K562 (cell line): ENCODE data around the gene RNFT1. TPM values are rescaled to one million over a fixed set of nuclear protein-coding genes. Genes with fewer than 3 reads are reported as not detected.

Experiments used
- ATAC-seq: fragments of 200-7000 bp; cut with Tn5 transposase; 3 replicates; pipeline ENCODE4 v1.9.1; 2020; ENCODE audit warnings: moderate library complexity
- BruUV-seq: library from RNA; stranded (reverse); fragments of 400-500 nt; replicated peaks from 2 replicates; lab custom pipeline; 2021; lab: Mats Ljungman, UMichigan
- CTCF ChIA-PET: fragments of 300-600 bp; formaldehyde crosslinking; extraction: SDS; loops from one replicate; lab custom pipeline; 2021; ENCODE audit warnings: low intra/inter-chr PET ratio; lab: Yijun Ruan, JAX
- POLR2A ChIA-PET: fragments of 300-600, 350-650 bp; sonication (Branson Sonifier 250); formaldehyde crosslinking; extraction: SDS; loops from one replicate; lab custom pipeline; 2021; ENCODE audit warnings: antibody characterized with exemption, inconsistent platforms; lab: Yijun Ruan, JAX
- DNase-seq, 4 experiments: peaks; one replicate each; pipeline versions ENCODE4 v3.0.0 to v3.0.0-alpha.2; 2011 to 2018; ENCODE audit warnings: low spot score in 3 of 4, mixed read lengths in 3 of 4; ENCODE audit errors: extremely low read depth in 1 of 4
- FAIRE-seq: peaks from 2 replicates; lab custom pipeline; 2011; peaks lifted over from hg19 to GRCh38; lab: Jason Lieb, UNC
- H2AFZ ChIP-seq: 2 replicates; pipeline ENCODE4 v1.6.0; 2011; ENCODE audit warnings: low read depth, low read length, control low read depth, inconsistent platforms
- H3K27ac ChIP-seq: fragments of 200-600 bp; 3 replicates; pipeline ENCODE4 v1.8.0; 2011; ENCODE audit warnings: low read depth, mild to moderate bottlenecking, control low read depth, inconsistent platforms, low read length, moderate library complexity, mixed read lengths; ENCODE audit errors: extremely low read depth
- H3K27me3 ChIP-seq, 2 experiments: fragments of 300-600 bp in 1 of 2; 2 replicates in 1 of 2; 3 replicates in 1 of 2; pipeline versions ENCODE4 v1.6.0 to v1.8.0; 2011; ENCODE audit warnings: inconsistent platforms in 2 of 2, low read length in 2 of 2, mild to moderate bottlenecking in 1 of 2, mixed read lengths in 1 of 2, moderate library complexity in 1 of 2; ENCODE audit not compliant: control insufficient read depth in 2 of 2, insufficient read depth in 2 of 2
- H3K36me3 ChIP-seq: fragments of 300-600 bp; 3 replicates; pipeline ENCODE4 v1.8.0; 2011; ENCODE audit warnings: mild to moderate bottlenecking, low read length, inconsistent platforms; ENCODE audit not compliant: control insufficient read depth, insufficient read depth
- H3K4me1 ChIP-seq, 2 experiments: fragments of 200-600 bp in 1 of 2; replicated peaks in 1 of 2; 2 replicates in 1 of 2; 3 replicates in 1 of 2; pipeline versions ENCODE4 v1.5.1 to v1.8.0; 2011; ENCODE audit warnings: inconsistent platforms in 2 of 2, low read length in 2 of 2, mild to moderate bottlenecking in 1 of 2, mixed read lengths in 1 of 2, moderate library complexity in 1 of 2; ENCODE audit not compliant: control insufficient read depth in 2 of 2, insufficient read depth in 2 of 2
- H3K4me2 ChIP-seq: 2 replicates; pipeline ENCODE4 v1.6.1; 2011; ENCODE audit warnings: low read length, control low read depth, inconsistent platforms, mixed read lengths; ENCODE audit not compliant: insufficient read depth
- H3K4me3 ChIP-seq: fragments of 200-600 bp; sonication (generic), shearing (Covaris generic); 2 replicates; pipeline ENCODE4 v1.5.1; 2016; ENCODE audit warnings: control low read depth, inconsistent platforms
- H3K79me2 ChIP-seq: fragments of 200-600 bp; 3 replicates; pipeline ENCODE4 v1.8.0; 2011; ENCODE audit warnings: low read length, inconsistent platforms; ENCODE audit not compliant: control insufficient read depth, insufficient read depth
- H3K9ac ChIP-seq, 2 experiments: 2 replicates each; pipeline versions ENCODE4 v1.6.0 to v1.6.1; 2011; ENCODE audit warnings: low read depth in 2 of 2, low read length in 2 of 2, control low read depth in 1 of 2, inconsistent platforms in 1 of 2, mild to moderate bottlenecking in 1 of 2, mixed read lengths in 1 of 2; ENCODE audit not compliant: insufficient read depth in 1 of 2
- H3K9me1 ChIP-seq: one replicate; pipeline ENCODE4 v1.6.0; 2011; ENCODE audit warnings: inconsistent platforms, mild to moderate bottlenecking, low read length, moderate library complexity; ENCODE audit not compliant: control insufficient read depth, insufficient read depth
- H3K9me3 ChIP-seq: replicated peaks from 2 replicates; pipeline ENCODE4 v1.5.1; 2011; ENCODE audit warnings: low read depth, low read length, inconsistent platforms; ENCODE audit not compliant: control insufficient read depth, insufficient read depth
- H4K20me1 ChIP-seq: replicated peaks from 2 replicates; pipeline ENCODE4 v1.6.1; 2011; ENCODE audit warnings: low read length, inconsistent platforms, mixed read lengths; ENCODE audit not compliant: control insufficient read depth, insufficient read depth
- ATF3 ChIP-seq, 2 experiments: fragments of 450-650 bp in 1 of 2; sonication (generic) in 1 of 2; formaldehyde crosslinking in 1 of 2; IDR thresholded peaks in 1 of 2; conservative IDR thresholded peaks in 1 of 2; 2 replicates each; pipeline versions ENCODE4 v1.6.1 to v1.8.1; 2016 to 2023; ENCODE audit warnings: mild to moderate bottlenecking in 2 of 2, moderate library complexity in 2 of 2, inconsistent platforms in 1 of 2, missing genetic modification reagents in 1 of 2
- NFIC ChIP-seq: fragments of 450-650 bp; IDR thresholded peaks from 2 replicates; pipeline ENCODE4 v1.6.1; 2017; ENCODE audit warnings: mild to moderate bottlenecking, inconsistent platforms
- RBM25 ChIP-seq: fragments of 200-400 bp; formaldehyde crosslinking; IDR thresholded peaks from 2 replicates; pipeline ENCODE4 v1.6.1; 2018; ENCODE audit warnings: low read length, low read depth, moderate library complexity; ENCODE audit not compliant: severe bottlenecking
- WGBS: fragments of 100-300 bp; shearing (Covaris generic); methylation state at CpG from one replicate; pipeline ENCODE4 v1.1.6; 2016; ENCODE audit warnings: low coverage, mixed read lengths; ENCODE audit not compliant: insufficient coverage; ENCODE audit errors: missing lambda C conversion rate; 5-methylcytosine and 5-hydroxymethylcytosine counted together
- in situ Hi-C: fragments of 300-500 bp; cut with MboI; formaldehyde crosslinking; loops from 4 replicates; pipeline ENCODE4 v1.15.0; 2018; ENCODE audit warnings: inconsistent platforms, mixed read lengths
- intact Hi-C: fragments of 100-400 bp; cut with micrococcal nuclease; formaldehyde crosslinking; loops from 2 replicates; pipeline ENCODE4 v1.14.2; 2022
- polyA plus RNA-seq, 8 experiments: library from polyadenylated mRNA; depleted of rRNA in 4 of 8; stranded (reverse) in 5 of 8; unstranded in 3 of 8; fragments of >200 nt; fragmentation: Nextera tagmentation in 2 of 8; fragmentation: Illumina TruSeq in 1 of 8; extraction: Ambion mirVana in 2 of 8; extraction: Trizol in 1 of 8; gene quantifications; 2 replicates each; pipeline versions ENCODE4 v1.2.1 to v1.2.3, GENCODE V29; 2011 to 2014; ENCODE audit warnings: inconsistent platforms in 1 of 8, missing spikeins in 1 of 8
- total RNA-seq, 7 experiments: library from RNA; depleted of rRNA in 6 of 7; stranded (reverse); fragments of >200 nt in 6 of 7; fragmentation: Illumina TruSeq in 2 of 7; extraction: Trizol in 2 of 7; gene quantifications; 2 replicates each; pipeline versions ENCODE4 v1.2.1 to v1.2.3, GENCODE V29; 2011 to 2021; ENCODE audit warnings: low replicate concordance in 1 of 7
- TF ChIP-seq, protein P1 (sequence below): sonication (generic); formaldehyde crosslinking; IDR thresholded peaks from 2 replicates; pipeline ENCODE4 v1.8.0; 2022; ENCODE audit warnings: missing genetic modification reagents, mild to moderate bottlenecking, borderline replicate concordance

RNFT1 gene
- total and polyA plus RNA-seq, 9 of the 15 experiments (the other 6 are each of a cell fraction or from before 2014, with no cell fraction given): 15.8 to 61.3 (median 23.5) TPM

- POLR2A ChIA-PET: interaction anchor here (2.1 kb wide), 1 partner anchor 8 kb away, joined by 5 read pairs; the partner anchor contains the start of gene RNFT1
- no peak overlapping the region for H2AFZ ChIP-seq
- H3K9me3 ChIP-seq: no peaks in the 10 kb centered on the region
- no peak overlapping the region for H3K9ac ChIP-seq
- peak; percentile 64 for TF ChIP-seq RBM25
- TF ChIP-seq NFIC: peak; percentile 55; the same call in 1 of the 2 replicates
- TF ChIP-seq, protein P1, sequence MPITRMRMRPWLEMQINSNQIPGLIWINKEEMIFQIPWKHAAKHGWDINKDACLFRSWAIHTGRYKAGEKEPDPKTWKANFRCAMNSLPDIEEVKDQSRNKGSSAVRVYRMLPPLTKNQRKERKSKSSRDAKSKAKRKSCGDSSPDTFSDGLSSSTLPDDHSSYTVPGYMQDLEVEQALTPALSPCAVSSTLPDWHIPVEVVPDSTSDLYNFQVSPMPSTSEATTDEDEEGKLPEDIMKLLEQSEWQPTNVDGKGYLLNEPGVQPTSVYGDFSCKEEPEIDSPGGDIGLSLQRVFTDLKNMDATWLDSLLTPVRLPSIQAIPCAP (CRISPR knock-in tag): no peak
- TF ChIP-seq ATF3 (IDR thresholded peaks at IDR 0.05): no peak
- TF ChIP-seq ATF3 (CRISPR knock-in tag; conservative IDR thresholded peaks at IDR 0.05): no peak
- TF ChIP-seq, all 486 proteins: peak for 2
- in situ Hi-C loops: no loop called here
- Histone ChIP-seq H3K36me3 (no peaks in the 10 kb centered on the region), H3K4me3 (no peak overlapping the region), H3K79me2 (no peaks in the 10 kb centered on the region), H3K4me1 (no peaks in the 10 kb centered on the region; a peak in 1 of 5 replicates), H3K4me2 (no peak overlapping the region), H3K9me1 (no peaks in the 10 kb centered on the region), H3K27me3 (no peaks in the 10 kb centered on the region), H4K20me1 (no peaks in the 10 kb centered on the region), H3K27ac (no peak overlapping the region)
- BruUV-seq: no TSS peak
- CTCF ChIA-PET: no interaction called here
- intact Hi-C loops: no loop called here
- ATAC-seq: peak; percentile 56; the same call in 2 of the 3 replicates
- FAIRE-seq: no peak
- WGBS: no CpG with 5 or more reads among the region's 1 CpG
- peak in 1 of 4 experiments; percentile 22 for DNase-seq
Measured at GRCh38 chr17:59972778-59973177, 8.2 kb upstream of the RNFT1 start.
